HUES64 (cell line): Measurements from ENCODE around the gene UBE2L6.

Source experiments
- H3K27ac ChIP-seq: 2 replicates; pipeline ENCODE4 v1.7.0; 2013; ENCODE audit warnings: low read depth, low read length, inconsistent platforms
- H3K27me3 ChIP-seq: 2 replicates; pipeline ENCODE4 v1.6.1; 2013; ENCODE audit warnings: mild to moderate bottlenecking, low read length; ENCODE audit not compliant: insufficient read depth
- H3K36me3 ChIP-seq: 2 replicates; pipeline ENCODE4 v1.6.1; 2013; ENCODE audit warnings: mild to moderate bottlenecking, low read length; ENCODE audit not compliant: insufficient read depth
- H3K4me1 ChIP-seq: 2 replicates; pipeline ENCODE4 v1.6.1; 2013; ENCODE audit warnings: mild to moderate bottlenecking, low read length, moderate library complexity; ENCODE audit not compliant: insufficient read depth
- H3K4me3 ChIP-seq: 2 replicates; pipeline ENCODE4 v1.5.1; 2013; ENCODE audit warnings: mild to moderate bottlenecking, low read length, moderate library complexity
- H3K9ac ChIP-seq: 2 replicates; pipeline ENCODE4 v1.6.1; 2013; ENCODE audit warnings: mild to moderate bottlenecking, low read depth, low read length
- H3K9me3 ChIP-seq: 2 replicates; pipeline ENCODE4 v1.6.1; 2013; ENCODE audit warnings: low read depth, low read length; ENCODE audit not compliant: insufficient read depth
- WGBS: fragments of 150-250, 120-280 bp; methylation state at CpG from one replicate; pipeline ENCODE4 v1.1.7; 2013; ENCODE audit warnings: missing lambda C conversion rate; 5-methylcytosine and 5-hydroxymethylcytosine counted together

Gene UBE2L6

DNA sequence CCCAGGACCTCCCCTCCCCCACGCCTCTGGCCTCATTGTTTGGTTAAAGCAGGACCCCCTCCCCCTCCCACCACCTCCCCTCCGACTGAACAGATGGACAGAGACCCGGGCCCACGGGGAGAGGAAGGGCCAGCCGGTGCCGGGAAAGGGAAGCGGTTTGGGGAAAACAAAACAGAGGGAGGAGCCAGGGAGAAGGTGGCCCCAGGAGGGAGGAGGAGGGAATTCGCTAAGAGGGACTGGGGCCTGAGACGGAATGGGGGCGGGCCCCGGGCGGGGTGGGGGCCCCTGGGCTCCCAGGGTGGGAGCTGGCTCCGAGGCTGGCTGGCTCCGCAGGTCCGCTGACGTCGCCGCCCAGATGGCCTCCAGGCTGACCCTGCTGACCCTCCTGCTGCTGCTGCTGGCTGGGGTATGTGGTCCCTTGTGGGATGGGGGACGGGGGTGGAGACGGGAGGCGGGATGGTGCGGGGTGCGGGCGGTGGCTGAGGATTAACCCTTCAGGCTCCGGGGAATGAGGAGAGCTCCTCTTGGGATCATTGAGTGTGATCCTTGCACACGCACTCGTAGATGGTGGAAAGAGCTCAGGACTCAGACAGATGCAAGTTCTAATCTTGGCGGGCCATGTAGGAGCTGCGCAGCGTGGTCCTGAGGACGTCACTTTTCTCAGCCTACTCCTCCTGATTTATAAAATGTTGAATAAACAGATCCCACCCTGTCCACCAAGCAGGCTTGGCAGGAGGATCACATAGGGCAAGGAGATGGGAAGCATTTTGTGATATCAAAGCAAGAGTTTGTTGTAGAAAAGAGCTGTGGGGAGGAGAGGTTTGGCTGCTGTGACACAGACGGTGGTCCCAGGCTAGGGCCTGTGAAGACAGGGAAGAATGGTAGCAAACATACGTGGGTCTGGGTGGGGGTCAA is 30.7 kb upstream of the UBE2L6 start:
- peak overlapping the region; percentile 73 for H3K9ac ChIP-seq
- WGBS: 4% methylated on average over 32 of the region's 33 CpGs

GRCh38 chr11:57597461-57597915 is 30.0 kb upstream of the UBE2L6 start, which contains the start of gene SERPING1:
TSS of gene SERPING1 (plus strand) at chr11:57597685. CDS start at chr11:57598271, 586 bp downstream.
- Histone ChIP-seq H3K9ac (peak within 1 kb of the TSS; percentile 73), H3K36me3 (peaks cover 14% of the 10 kb centered on the region), H3K27me3 (no peaks in the 10 kb centered on the region), H3K27ac (peak within 1 kb of the TSS; percentile 90), H3K4me1 (peaks cover 19% of the 10 kb centered on the region), H3K4me3 (peak within 1 kb of the TSS; percentile 56), H3K9me3 (no peaks in the 10 kb centered on the region)
- WGBS: 3% methylated on average over 10 of the region's 10 CpGs

More for the DNA sequence above, 30.7 kb upstream of the UBE2L6 start:
- peaks cover 14% of the 10 kb centered on the region for H3K36me3 ChIP-seq
- no peaks in the 10 kb centered on the region for H3K27me3 ChIP-seq
- no peaks in the 10 kb centered on the region for H3K9me3 ChIP-seq
- H3K4me1 ChIP-seq: peaks cover 19% of the 10 kb centered on the region
- peak overlapping the region; percentile 56 for H3K4me3 ChIP-seq
- H3K27ac ChIP-seq: peak overlapping the region; percentile 90

DNA sequence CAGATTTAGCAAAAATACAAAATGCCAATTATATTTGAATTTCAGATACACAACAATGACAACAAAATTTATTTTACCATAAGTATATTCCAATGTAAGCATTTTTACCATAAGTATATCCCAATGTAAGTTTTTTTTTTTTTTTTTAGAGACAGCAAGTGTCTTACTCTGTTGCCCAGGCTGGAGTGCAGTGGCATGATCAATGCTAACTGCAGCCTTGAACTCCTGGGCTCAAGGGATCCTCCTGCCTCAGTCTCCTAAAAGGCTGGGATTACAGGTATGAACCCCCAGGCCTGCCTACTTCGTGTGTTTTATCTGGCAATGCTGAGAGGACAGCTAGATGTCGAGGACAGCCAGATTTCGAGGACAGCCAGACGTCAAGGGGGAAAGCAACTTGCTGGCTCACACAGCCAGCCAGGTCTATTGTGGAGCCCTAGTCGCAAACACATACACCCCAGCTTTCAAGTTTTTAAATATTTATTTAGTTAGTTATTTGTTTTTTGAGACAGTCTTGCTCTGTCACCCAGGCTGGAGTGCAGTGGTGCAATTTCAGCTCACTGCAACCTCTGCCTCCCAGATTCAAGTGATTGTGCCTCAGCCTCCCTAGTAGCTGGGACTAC is 28.9 kb upstream of the UBE2L6 start:
- Histone ChIP-seq H3K9ac (no peak overlapping the region), H3K27ac (no peak overlapping the region), H3K4me1 (peaks cover 19% of the 10 kb centered on the region), H3K36me3 (peaks cover 9% of the 10 kb centered on the region), H3K9me3 (no peaks in the 10 kb centered on the region), H3K4me3 (no peak overlapping the region), H3K27me3 (no peaks in the 10 kb centered on the region)
- WGBS: 92% methylated on average over 4 of the region's 5 CpGs

- Histone ChIP-seq H3K4me3 (no peak overlapping the region), H3K36me3 (no peaks in the 10 kb centered on the region), H3K27me3 (no peaks in the 10 kb centered on the region; the same call in 1 of the 2 replicates), H3K9ac (no peak overlapping the region), H3K4me1 (peaks cover 8% of the 10 kb centered on the region), H3K9me3 (no peaks in the 10 kb centered on the region), H3K27ac (no peak overlapping the region)
- WGBS: 90% methylated on average over 3 of the region's 3 CpGs
These were observed 20.7 kb upstream of the UBE2L6 start for GRCh38 chr11:57588046-57588710.

- no peaks in the 10 kb centered on the region for H3K36me3 ChIP-seq
- H3K9ac ChIP-seq: no peak overlapping the region
- WGBS: 92% methylated on average over 1 of the region's 2 CpGs
- H3K27ac ChIP-seq: no peak overlapping the region
- H3K4me3 ChIP-seq: no peak overlapping the region
- H3K4me1 ChIP-seq: peaks cover 8% of the 10 kb centered on the region
- no peaks in the 10 kb centered on the region for H3K9me3 ChIP-seq
- no peaks in the 10 kb centered on the region; the same call in 1 of the 2 replicates for H3K27me3 ChIP-seq
These were observed 19.3 kb upstream of the UBE2L6 start for GRCh38 chr11:57586711-57587245.

DNA sequence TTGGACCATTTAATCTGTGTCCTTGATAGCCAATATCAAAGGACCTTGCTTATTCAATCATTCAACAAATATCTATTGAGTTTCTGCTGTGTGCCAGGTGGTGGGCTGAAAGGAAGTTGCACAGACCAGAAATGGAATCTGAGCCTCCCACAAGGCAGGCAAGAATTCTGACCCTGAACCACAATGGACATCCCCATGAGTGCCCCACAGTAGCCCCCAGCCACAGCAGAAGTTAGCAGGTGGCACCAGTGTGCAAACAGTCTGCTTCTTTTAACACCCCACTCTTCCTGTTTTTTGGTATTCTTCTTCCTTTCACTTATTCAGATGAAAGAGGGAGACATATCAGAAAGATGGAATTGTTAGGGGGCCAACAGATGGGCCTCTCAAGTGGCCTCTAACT is 17.8 kb upstream of the UBE2L6 start:
- H3K4me1 ChIP-seq: peaks cover 8% of the 10 kb centered on the region
- H3K36me3 ChIP-seq: no peaks in the 10 kb centered on the region
- no peak overlapping the region for H3K9ac ChIP-seq
- H3K27ac ChIP-seq: no peak overlapping the region
- H3K9me3 ChIP-seq: no peaks in the 10 kb centered on the region
- no peak overlapping the region for H3K4me3 ChIP-seq
- no peaks in the 10 kb centered on the region; the same call in 1 of the 2 replicates for H3K27me3 ChIP-seq

GRCh38 chr11:57584341-57584740 is 16.9 kb upstream of the UBE2L6 start:
- H3K27me3 ChIP-seq: no peaks in the 10 kb centered on the region; the same call in 1 of the 2 replicates
- 81% methylated on average over 9 of the region's 9 CpGs for WGBS
- H3K9me3 ChIP-seq: no peaks in the 10 kb centered on the region
- H3K36me3 ChIP-seq: no peaks in the 10 kb centered on the region
- no peak overlapping the region for H3K9ac ChIP-seq
- no peak overlapping the region for H3K4me3 ChIP-seq
- H3K4me1 ChIP-seq: peaks cover 8% of the 10 kb centered on the region
- no peak overlapping the region for H3K27ac ChIP-seq

DNA sequence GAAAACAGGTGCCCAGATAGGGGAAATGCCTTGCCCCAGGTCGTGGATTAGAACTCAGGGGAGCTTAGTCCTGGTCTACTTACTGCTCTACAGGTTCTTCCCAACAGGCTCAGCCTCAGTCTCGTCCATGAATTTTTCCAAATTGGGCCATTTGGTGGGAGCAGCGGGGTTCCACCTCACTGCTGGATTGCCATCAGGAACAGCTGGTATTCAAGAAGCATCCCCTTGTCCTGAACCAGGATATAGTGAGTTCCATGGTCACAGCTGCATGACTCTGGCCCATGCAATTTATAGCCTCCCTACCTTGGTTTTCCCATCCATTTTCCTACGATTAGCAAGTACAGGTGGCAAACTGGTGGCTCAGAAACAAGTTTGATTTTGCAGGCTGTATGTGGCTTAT is 6.6 kb upstream of the UBE2L6 start:
- H3K27me3 ChIP-seq: no peaks in the 10 kb centered on the region
- no peaks in the 10 kb centered on the region for H3K9me3 ChIP-seq
- no peaks in the 10 kb centered on the region for H3K36me3 ChIP-seq
- H3K9ac ChIP-seq: no peak overlapping the region
- peaks cover 14% of the 10 kb centered on the region for H3K4me1 ChIP-seq
- WGBS: 67% methylated on average over 4 of the region's 4 CpGs
- no peak overlapping the region for H3K4me3 ChIP-seq
- H3K27ac ChIP-seq: no peak overlapping the region

GRCh38 chr11:57571606-57572005 is 4.1 kb upstream of the UBE2L6 start:
- H3K27me3 ChIP-seq: no peaks in the 10 kb centered on the region
- no peaks in the 10 kb centered on the region for H3K9me3 ChIP-seq
- H3K36me3 ChIP-seq: no peaks in the 10 kb centered on the region
- H3K9ac ChIP-seq: no peak overlapping the region
- H3K4me3 ChIP-seq: no peak overlapping the region
- H3K4me1 ChIP-seq: peaks cover 24% of the 10 kb centered on the region
- H3K27ac ChIP-seq: no peak overlapping the region
- WGBS: 85% methylated on average over 2 of the region's 2 CpGs

DNA sequence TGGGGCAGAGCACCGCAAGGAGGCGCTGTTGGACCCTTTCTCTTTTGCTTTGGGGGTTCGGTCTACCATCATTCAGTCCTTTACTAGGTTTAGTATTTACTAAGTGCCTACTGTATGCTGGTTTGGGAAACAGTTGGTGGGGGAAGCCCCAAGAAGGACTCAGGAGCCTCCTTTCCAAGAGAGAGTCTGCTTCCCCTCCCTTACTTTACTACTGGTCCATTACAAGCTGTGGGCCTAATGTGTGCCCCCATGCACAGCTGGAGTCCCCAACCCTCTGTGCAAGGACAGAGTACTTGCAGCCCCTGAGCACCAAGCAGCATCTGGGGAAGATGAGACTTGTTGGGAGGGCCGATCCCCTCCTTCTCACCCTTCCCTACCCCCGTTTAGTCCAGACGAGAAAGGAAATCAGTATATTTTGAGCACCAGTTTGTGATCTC is 876 bp upstream of the UBE2L6 start:
- Histone ChIP-seq H3K4me1 (peaks cover 22% of the 10 kb centered on the region), H3K36me3 (no peaks in the 10 kb centered on the region), H3K27me3 (no peaks in the 10 kb centered on the region), H3K9me3 (no peaks in the 10 kb centered on the region), H3K9ac (peak overlapping the region; percentile 94), H3K4me3 (peak overlapping the region; percentile 89), H3K27ac (peak overlapping the region; percentile 92; the same call in 1 of the 2 replicates)
- WGBS: 36% methylated on average over 6 of the region's 6 CpGs
